ENCODE results near the gene TASP1. TPM values are rescaled to one million over a fixed set of nuclear protein-coding genes. Genes with fewer than 3 reads are reported as not detected.

The TASP1 gene
- polyA plus RNA-seq, 1 donor from 2014 or later = 20.2 TPM

DNA sequence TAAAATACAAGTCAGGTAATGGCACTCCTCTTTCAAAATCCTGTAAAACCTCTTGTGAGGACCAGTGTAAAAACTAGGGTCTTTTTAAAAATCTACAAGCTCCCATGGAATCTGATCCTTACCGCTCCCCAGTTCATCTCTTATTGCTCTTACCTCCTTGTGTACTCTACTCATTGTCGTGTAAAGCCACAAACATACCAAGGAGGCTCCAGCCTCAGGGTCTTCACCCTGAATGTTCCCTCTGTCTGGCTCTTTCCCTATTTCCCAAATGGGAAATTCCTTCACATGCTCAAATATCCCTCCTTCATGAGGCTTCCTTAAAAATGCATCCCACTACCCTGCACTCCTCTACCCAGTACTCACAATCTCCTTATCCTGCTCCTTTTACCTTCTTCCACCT, 67.1 kb downstream of the TASP1 start:
- H3K27ac ChIP-seq (ENCODE audit: low read length) = no peak overlapping the region

DNA sequence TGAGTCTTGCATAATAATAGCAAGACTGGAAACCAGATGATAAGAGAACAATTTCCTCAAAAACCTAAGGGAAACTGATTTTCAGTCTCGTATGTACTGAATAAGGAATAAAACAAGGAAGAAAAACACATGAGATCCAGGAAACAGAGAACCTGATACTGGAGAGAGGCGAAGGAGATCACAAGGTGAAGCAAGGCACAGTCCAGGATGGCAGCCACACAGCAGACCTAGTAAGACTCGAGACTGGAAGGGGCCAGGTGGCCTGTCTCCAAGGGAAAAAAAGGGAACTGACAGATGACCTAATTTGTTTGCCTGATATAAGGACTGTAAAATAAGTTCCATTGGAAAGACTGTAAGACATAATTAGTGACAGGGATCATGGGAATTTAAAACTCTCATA, 71.1 kb downstream of the TASP1 start:
- H3K9ac ChIP-seq (ENCODE audit: low read length) = no peak overlapping the region
- H4K20me1 ChIP-seq (ENCODE audit: insufficient read depth) = no peaks in the 10 kb centered on the region
- H3K79me2 ChIP-seq (replicated peaks; ENCODE audit: insufficient read depth, low read length) = no peaks in the 10 kb centered on the region
- no peak overlapping the region for H3K27ac ChIP-seq (ENCODE audit: low read length)
- H3K36me3 ChIP-seq (ENCODE audit: insufficient read depth, low read length) = no peaks in the 10 kb centered on the region
- no peak overlapping the region for H3K4me3 ChIP-seq (ENCODE audit: low read length)
- H3K9me2 ChIP-seq (ENCODE audit: insufficient read depth, low read length) = no peaks in the 10 kb centered on the region
- H3F3A ChIP-seq (ENCODE audit: insufficient read depth, low read length, poor library complexity, severe bottlenecking) = no peaks in the 10 kb centered on the region
- H3K9me3 ChIP-seq (ENCODE audit: low read length) = no peaks in the 10 kb centered on the region
- H3K27me3 ChIP-seq (ENCODE audit: insufficient read depth, low read depth, low read length) = no peaks in the 10 kb centered on the region
- H3K4me2 ChIP-seq (ENCODE audit: low read length) = no peak overlapping the region
- H2AFZ ChIP-seq (ENCODE audit: low read depth, low read length) = no peak overlapping the region
- TF ChIP-seq POLR2AphosphoS5 (IDR thresholded peaks at IDR 0.05) (no peak), MXI1 (conservative IDR thresholded peaks at IDR 0.05; ENCODE audit: poor library complexity, severe bottlenecking) (no peak), TAF1 (IDR thresholded peaks at IDR 0.05; ENCODE audit: low read depth) (no peak), REST (IDR thresholded peaks at IDR 0.05; ENCODE audit: borderline replicate concordance) (no peak), EP300 (conservative IDR thresholded peaks at IDR 0.05; ENCODE audit: poor library complexity, severe bottlenecking) (no peak), EZH2 (IDR thresholded peaks at IDR 0.05; ENCODE audit: borderline replicate concordance, insufficient read depth, low read length, poor library complexity, severe bottlenecking) (no peak), RAD21 (conservative IDR thresholded peaks at IDR 0.05) (no peak), SMC3 (conservative IDR thresholded peaks at IDR 0.05; ENCODE audit: poor library complexity) (no peak)

More for the DNA sequence above, 67.1 kb downstream of the TASP1 start:
- Histone ChIP-seq H3K4me2 (ENCODE audit: low read length) (no peak overlapping the region), H3K4me3 (ENCODE audit: low read length) (no peak overlapping the region), H3K36me3 (ENCODE audit: insufficient read depth, low read length) (no peaks in the 10 kb centered on the region), H4K20me1 (ENCODE audit: insufficient read depth) (no peaks in the 10 kb centered on the region), H3K9ac (ENCODE audit: low read length) (no peak overlapping the region), H3K9me2 (ENCODE audit: insufficient read depth, low read length) (no peaks in the 10 kb centered on the region), H3F3A (ENCODE audit: insufficient read depth, low read length, poor library complexity, severe bottlenecking) (no peaks in the 10 kb centered on the region), H3K27me3 (ENCODE audit: insufficient read depth, low read depth, low read length) (no peaks in the 10 kb centered on the region), H2AFZ (ENCODE audit: low read depth, low read length) (no peak overlapping the region), H3K9me3 (ENCODE audit: low read length) (no peaks in the 10 kb centered on the region), H3K79me2 (replicated peaks; ENCODE audit: insufficient read depth, low read length) (no peaks in the 10 kb centered on the region)
- no peak for TF ChIP-seq MXI1 (conservative IDR thresholded peaks at IDR 0.05; ENCODE audit: poor library complexity, severe bottlenecking)
- TF ChIP-seq POLR2AphosphoS5 (IDR thresholded peaks at IDR 0.05) = no peak
- no peak for TF ChIP-seq REST (IDR thresholded peaks at IDR 0.05; ENCODE audit: borderline replicate concordance)
- no peak for TF ChIP-seq RAD21 (conservative IDR thresholded peaks at IDR 0.05)
- TF ChIP-seq EZH2 (IDR thresholded peaks at IDR 0.05; ENCODE audit: borderline replicate concordance, insufficient read depth, low read length, poor library complexity, severe bottlenecking) = no peak
- TF ChIP-seq, protein P1, sequence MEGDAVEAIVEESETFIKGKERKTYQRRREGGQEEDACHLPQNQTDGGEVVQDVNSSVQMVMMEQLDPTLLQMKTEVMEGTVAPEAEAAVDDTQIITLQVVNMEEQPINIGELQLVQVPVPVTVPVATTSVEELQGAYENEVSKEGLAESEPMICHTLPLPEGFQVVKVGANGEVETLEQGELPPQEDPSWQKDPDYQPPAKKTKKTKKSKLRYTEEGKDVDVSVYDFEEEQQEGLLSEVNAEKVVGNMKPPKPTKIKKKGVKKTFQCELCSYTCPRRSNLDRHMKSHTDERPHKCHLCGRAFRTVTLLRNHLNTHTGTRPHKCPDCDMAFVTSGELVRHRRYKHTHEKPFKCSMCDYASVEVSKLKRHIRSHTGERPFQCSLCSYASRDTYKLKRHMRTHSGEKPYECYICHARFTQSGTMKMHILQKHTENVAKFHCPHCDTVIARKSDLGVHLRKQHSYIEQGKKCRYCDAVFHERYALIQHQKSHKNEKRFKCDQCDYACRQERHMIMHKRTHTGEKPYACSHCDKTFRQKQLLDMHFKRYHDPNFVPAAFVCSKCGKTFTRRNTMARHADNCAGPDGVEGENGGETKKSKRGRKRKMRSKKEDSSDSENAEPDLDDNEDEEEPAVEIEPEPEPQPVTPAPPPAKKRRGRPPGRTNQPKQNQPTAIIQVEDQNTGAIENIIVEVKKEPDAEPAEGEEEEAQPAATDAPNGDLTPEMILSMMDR (IDR thresholded peaks at IDR 0.05; ENCODE audit: poor library complexity, severe bottlenecking) = no peak
- TF ChIP-seq TAF1 (IDR thresholded peaks at IDR 0.05; ENCODE audit: low read depth) = no peak
- no peak for TF ChIP-seq EP300 (conservative IDR thresholded peaks at IDR 0.05; ENCODE audit: poor library complexity, severe bottlenecking)
- no peak for TF ChIP-seq SMC3 (conservative IDR thresholded peaks at IDR 0.05; ENCODE audit: poor library complexity)

All from neural cell (in vitro differentiated cells).